ENCODE data around the gene KY. TPM values are rescaled to one million over a fixed set of nuclear protein-coding genes. Genes with fewer than 3 reads are reported as not detected.

Gene KY
- total and polyA plus RNA-seq, 10 of the 15 experiments (the other 5 are each of a cell fraction or from before 2014, with no cell fraction given) = 0.04 to 0.11 TPM; not detected in 8

DNA sequence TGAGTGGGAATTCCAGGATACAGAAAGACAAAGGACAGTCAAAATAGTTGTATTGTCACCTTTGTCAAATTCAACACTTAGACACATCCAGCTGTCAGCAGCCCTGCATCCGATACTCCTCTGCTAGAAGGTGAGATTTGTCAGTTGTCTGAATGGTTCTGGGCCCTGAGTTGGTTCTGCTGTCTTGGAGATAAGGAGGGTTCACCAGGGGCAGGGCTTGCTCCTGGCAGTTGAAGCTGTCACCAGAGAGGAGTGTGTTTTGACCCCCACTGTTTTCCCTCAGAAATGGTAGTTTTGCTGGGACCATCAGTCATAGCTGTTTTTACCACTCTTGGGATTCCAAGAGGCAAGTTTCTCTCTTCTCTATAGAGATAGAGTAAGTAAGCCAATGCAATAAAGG lies 3.2 kb upstream of the KY start:
- no peak overlapping the region for H3K4me3 ChIP-seq
- FAIRE-seq = no peak
- no peaks in the 10 kb centered on the region for H3K9me3 ChIP-seq (replicated peaks; ENCODE audit: control insufficient read depth, insufficient read depth, low read length)
- H3K27ac ChIP-seq (ENCODE audit: control insufficient read depth, insufficient read depth) = no peak overlapping the region
- intact Hi-C loops (cut with micrococcal nuclease; ENCODE audit: unreplicated experiment) = no loop called here
- 0% methylated on average over 1 of the region's 1 CpG for WGBS (ENCODE audit: insufficient coverage, insufficient replicate concordance, low lambda C conversion rate, missing lambda C conversion rate)
- CTCF ChIA-PET = no interaction called here
- no peak overlapping the region for H3K9ac ChIP-seq (ENCODE audit: control insufficient read depth, insufficient read depth, low read length)
- no peak overlapping the region for H3K4me2 ChIP-seq (ENCODE audit: control insufficient read depth, insufficient read depth)
- SMC1A ChIA-PET (ENCODE audit: uncharacterized antibody, unreplicated experiment) = no interaction called here
- POLR2A ChIA-PET = no interaction called here
- no peaks in the 10 kb centered on the region for H3K79me2 ChIP-seq (ENCODE audit: control insufficient read depth, insufficient read depth, low read length)
- in situ Hi-C loops (cut with MboI) = no loop called here
- no peaks in the 10 kb centered on the region for H3K4me1 ChIP-seq (ENCODE audit: control insufficient read depth, insufficient read depth, low read length)
- no peaks in the 10 kb centered on the region for H3K36me3 ChIP-seq (ENCODE audit: control insufficient read depth in 2 of 2, insufficient read depth in 2 of 2, low read length in 1 of 2)
- H3K27me3 ChIP-seq (replicated peaks in 1 of 2; ENCODE audit: control insufficient read depth in 2 of 2, insufficient read depth in 2 of 2, low read length in 1 of 2) = peaks cover 0 to 3% of the 10 kb centered on the region in 2 experiments; a peak in 2 of 4 replicates
- no peak overlapping the region for H2AFZ ChIP-seq (ENCODE audit: control insufficient read depth, low read depth, low read length)
- no peaks in the 10 kb centered on the region; the same call in 1 of the 2 replicates for H4K20me1 ChIP-seq (ENCODE audit: control insufficient read depth, insufficient read depth)
- no peak for ATAC-seq
- no TSS peak for BruUV-seq (replicated peaks)
- DNase-seq (ENCODE audit: low read depth, low spot score) = no peak
- RAD21 ChIA-PET (ENCODE audit: unreplicated experiment) = no interaction called here
- TF ChIP-seq RAD51 (IDR thresholded peaks at IDR 0.05) = no peak
- TF ChIP-seq, protein P1, sequence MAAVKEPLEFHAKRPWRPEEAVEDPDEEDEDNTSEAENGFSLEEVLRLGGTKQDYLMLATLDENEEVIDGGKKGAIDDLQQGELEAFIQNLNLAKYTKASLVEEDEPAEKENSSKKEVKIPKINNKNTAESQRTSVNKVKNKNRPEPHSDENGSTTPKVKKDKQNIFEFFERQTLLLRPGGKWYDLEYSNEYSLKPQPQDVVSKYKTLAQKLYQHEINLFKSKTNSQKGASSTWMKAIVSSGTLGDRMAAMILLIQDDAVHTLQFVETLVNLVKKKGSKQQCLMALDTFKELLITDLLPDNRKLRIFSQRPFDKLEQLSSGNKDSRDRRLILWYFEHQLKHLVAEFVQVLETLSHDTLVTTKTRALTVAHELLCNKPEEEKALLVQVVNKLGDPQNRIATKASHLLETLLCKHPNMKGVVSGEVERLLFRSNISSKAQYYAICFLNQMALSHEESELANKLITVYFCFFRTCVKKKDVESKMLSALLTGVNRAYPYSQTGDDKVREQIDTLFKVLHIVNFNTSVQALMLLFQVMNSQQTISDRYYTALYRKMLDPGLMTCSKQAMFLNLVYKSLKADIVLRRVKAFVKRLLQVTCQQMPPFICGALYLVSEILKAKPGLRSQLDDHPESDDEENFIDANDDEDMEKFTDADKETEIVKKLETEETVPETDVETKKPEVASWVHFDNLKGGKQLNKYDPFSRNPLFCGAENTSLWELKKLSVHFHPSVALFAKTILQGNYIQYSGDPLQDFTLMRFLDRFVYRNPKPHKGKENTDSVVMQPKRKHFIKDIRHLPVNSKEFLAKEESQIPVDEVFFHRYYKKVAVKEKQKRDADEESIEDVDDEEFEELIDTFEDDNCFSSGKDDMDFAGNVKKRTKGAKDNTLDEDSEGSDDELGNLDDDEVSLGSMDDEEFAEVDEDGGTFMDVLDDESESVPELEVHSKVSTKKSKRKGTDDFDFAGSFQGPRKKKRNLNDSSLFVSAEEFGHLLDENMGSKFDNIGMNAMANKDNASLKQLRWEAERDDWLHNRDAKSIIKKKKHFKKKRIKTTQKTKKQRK (IDR thresholded peaks at IDR 0.05; ENCODE audit: low read depth, low read length) = no peak
- no peak for TF ChIP-seq TCF3 (IDR thresholded peaks at IDR 0.05; ENCODE audit: borderline replicate concordance, insufficient read depth, low read depth, low read length)
- no peak for TF ChIP-seq HDAC2 (IDR thresholded peaks at IDR 0.05)
- no peak for TF ChIP-seq SUPT20H (IDR thresholded peaks at IDR 0.05; ENCODE audit: borderline replicate concordance, control insufficient read depth, low read depth, low read length)
- TF ChIP-seq, protein P2, sequence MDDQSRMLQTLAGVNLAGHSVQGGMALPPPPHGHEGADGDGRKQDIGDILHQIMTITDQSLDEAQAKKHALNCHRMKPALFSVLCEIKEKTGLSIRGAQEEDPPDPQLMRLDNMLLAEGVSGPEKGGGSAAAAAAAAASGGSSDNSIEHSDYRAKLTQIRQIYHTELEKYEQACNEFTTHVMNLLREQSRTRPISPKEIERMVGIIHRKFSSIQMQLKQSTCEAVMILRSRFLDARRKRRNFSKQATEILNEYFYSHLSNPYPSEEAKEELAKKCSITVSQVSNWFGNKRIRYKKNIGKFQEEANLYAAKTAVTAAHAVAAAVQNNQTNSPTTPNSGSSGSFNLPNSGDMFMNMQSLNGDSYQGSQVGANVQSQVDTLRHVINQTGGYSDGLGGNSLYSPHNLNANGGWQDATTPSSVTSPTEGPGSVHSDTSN (IDR thresholded peaks at IDR 0.05; ENCODE audit: insufficient replicate concordance, low read depth, low read length) = no peak
- no peak for TF ChIP-seq MTA2 (IDR thresholded peaks at IDR 0.05; ENCODE audit: low read depth)
- TF ChIP-seq, protein P3, sequence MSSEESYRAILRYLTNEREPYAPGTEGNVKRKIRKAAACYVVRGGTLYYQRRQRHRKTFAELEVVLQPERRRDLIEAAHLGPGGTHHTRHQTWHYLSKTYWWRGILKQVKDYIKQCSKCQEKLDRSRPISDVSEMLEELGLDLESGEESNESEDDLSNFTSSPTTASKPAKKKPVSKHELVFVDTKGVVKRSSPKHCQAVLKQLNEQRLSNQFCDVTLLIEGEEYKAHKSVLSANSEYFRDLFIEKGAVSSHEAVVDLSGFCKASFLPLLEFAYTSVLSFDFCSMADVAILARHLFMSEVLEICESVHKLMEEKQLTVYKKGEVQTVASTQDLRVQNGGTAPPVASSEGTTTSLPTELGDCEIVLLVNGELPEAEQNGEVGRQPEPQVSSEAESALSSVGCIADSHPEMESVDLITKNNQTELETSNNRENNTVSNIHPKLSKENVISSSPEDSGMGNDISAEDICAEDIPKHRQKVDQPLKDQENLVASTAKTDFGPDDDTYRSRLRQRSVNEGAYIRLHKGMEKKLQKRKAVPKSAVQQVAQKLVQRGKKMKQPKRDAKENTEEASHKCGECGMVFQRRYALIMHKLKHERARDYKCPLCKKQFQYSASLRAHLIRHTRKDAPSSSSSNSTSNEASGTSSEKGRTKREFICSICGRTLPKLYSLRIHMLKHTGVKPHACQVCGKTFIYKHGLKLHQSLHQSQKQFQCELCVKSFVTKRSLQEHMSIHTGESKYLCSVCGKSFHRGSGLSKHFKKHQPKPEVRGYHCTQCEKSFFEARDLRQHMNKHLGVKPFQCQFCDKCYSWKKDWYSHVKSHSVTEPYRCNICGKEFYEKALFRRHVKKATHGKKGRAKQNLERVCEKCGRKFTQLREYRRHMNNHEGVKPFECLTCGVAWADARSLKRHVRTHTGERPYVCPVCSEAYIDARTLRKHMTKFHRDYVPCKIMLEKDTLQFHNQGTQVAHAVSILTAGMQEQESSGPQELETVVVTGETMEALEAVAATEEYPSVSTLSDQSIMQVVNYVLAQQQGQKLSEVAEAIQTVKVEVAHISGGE (CRISPR knock-in tag; IDR thresholded peaks at IDR 0.05) = no peak
- TF ChIP-seq NRF1 (conservative IDR thresholded peaks at IDR 0.05; ENCODE audit: low read depth, low read length) = no peak
- TF ChIP-seq, protein P4, sequence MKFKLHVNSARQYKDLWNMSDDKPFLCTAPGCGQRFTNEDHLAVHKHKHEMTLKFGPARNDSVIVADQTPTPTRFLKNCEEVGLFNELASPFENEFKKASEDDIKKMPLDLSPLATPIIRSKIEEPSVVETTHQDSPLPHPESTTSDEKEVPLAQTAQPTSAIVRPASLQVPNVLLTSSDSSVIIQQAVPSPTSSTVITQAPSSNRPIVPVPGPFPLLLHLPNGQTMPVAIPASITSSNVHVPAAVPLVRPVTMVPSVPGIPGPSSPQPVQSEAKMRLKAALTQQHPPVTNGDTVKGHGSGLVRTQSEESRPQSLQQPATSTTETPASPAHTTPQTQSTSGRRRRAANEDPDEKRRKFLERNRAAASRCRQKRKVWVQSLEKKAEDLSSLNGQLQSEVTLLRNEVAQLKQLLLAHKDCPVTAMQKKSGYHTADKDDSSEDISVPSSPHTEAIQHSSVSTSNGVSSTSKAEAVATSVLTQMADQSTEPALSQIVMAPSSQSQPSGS (IDR thresholded peaks at IDR 0.05; ENCODE audit: low read length) = no peak
- TF ChIP-seq POU2F2 (IDR thresholded peaks at IDR 0.05; ENCODE audit: borderline replicate concordance, low read depth, low read length) = no peak
- no peak for TF ChIP-seq GABPA (IDR thresholded peaks at IDR 0.05; ENCODE audit: low read depth)
- TF ChIP-seq TAF1 (IDR thresholded peaks at IDR 0.05; ENCODE audit: borderline replicate concordance, low read depth, low read length) = no peak
- TF ChIP-seq, protein P5, sequence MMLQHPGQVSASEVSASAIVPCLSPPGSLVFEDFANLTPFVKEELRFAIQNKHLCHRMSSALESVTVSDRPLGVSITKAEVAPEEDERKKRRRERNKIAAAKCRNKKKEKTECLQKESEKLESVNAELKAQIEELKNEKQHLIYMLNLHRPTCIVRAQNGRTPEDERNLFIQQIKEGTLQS (IDR thresholded peaks at IDR 0.05; ENCODE audit: borderline replicate concordance, extremely low read depth, low read depth, low read length) = no peak
